GM12874 (cell line): ENCODE measurements around the gene EIF4G3.

ENCODE experiments used
- CTCF ChIP-seq: IDR thresholded peaks from 2 replicates; pipeline ENCODE4 v1.5.1; 2011; ENCODE audit warnings: low read depth, mild to moderate bottlenecking, control low read depth, low read length, moderate library complexity; ENCODE audit not compliant: insufficient read depth

The EIF4G3 gene

DNA sequence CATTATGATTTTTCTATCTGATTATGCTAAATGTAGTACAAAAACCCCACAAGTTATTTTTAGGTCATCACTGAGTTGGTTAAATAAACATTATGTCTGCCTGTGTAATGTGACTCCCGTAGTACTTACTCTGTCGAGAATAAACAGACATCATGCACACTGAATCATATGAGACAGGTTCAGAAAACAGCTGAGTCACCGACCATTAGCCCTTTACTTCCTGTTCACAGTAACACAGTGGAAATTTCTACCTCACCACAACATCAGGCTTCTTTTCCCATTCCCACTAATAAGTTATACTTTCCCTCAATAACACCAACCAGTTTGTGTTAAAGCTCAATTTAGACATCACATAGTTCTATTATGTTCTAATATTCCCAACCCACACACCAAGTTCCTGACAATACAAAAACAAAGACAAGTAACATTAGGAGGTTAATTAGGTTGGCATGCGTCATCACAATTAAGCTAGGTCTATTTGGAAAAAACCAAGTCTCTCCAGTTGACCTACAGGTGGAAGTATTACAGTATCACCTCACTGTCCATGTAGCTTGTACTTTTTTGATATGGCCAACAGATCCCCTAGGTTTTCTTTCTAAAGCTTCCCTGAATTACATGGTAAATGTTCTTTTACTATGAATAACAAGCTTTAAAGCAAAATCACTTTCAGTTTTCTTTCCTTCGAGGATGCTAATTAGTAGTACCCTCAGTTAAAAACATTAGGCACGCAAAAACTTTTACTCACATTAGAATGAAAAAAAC, 154.2 kb downstream of the EIF4G3 start:
- TF ChIP-seq CTCF: no peak

DNA sequence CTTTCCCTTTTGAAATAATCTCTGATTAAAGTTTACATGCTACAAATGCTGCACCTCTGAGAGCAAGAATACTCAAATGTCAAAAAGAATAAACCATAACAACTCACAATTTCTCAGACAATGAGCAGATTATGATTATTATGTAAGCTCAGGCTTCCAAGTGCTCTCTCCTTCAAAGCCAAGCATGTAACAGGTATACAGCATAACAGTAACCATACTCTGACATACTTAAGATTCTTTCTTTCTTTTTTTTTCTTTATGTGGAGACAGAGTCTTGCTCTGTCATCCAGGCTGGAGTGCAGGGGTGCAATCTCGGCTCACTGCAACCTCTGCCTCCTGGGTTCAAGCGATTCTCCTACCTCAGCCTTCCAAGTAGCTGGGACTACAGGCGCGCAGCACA, 155.4 kb downstream of the EIF4G3 start:
- no peak for TF ChIP-seq CTCF

DNA sequence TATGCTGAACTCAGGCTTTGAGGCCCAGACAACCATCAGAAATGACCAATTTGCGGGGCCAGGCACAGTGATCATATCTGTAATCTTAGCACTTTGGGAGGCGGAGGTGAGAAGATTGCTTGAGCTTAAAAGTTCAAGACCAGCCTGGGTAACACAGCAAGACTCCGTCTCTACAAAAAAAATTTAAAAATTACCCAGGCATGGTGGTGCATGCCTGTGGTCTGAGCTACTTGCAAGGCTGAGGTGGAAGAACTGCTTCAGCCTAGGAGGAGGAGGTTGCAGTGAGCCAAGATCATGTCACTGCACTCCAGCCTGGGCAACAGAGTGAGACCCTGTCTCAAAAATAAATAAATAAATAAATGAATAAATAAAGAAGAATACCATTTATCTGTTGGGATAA, 156.5 kb downstream of the EIF4G3 start:
- no peak for TF ChIP-seq CTCF

- TF ChIP-seq CTCF: no peak
Measured at GRCh38 chr1:21018673-21019072, 158.0 kb downstream of the EIF4G3 start.

DNA sequence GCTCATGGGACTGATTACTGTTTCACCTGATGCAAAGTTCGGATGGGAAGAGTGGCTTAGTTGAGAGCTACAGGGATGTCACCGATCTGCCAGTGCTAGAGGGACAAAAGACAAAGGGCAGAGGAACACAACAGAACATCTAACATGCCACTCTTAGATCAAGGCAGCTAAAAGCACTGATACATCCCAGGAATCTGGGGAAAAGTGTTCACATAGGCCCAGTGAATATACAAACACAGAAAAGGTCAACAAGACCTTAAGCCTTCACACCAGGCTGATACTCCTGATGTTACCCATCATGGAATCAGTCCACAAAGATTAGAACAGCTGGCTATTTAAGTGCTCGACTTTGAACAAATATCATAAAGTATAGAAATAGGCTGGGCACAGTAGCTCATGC, 163.2 kb downstream of the EIF4G3 start:
- TF ChIP-seq CTCF: no peak

GRCh38 chr1:21012937-21013336, 163.8 kb downstream of the EIF4G3 start:
- TF ChIP-seq CTCF: no peak

DNA sequence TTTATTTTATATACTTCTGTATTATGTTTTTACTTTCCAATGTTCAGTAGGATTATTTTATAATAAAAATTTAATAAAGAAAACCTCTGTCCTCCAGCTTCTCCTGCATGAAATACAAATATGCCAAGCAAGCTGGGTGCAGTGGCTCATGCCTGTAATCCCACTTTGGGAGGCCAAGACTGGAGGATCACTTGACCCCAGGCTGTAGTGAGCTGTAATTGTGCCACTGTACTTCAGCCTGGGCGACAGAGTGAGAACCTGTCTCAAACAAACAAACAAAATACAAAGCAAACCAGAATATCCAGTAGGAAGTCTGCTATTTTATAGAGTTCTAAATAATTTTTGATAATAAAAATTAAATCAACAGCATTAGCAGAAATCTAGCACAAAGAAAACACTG, 168.8 kb downstream of the EIF4G3 start:
- TF ChIP-seq CTCF: no peak
